Naive thymus-derived CD4-positive, alpha-beta T cell (primary cell): ENCODE results near the gene CDK17. TPM values are rescaled to one million over a fixed set of nuclear protein-coding genes. Genes with fewer than 3 reads are reported as not detected.
"Not testable (repeated sequence)": the region's sequence is repeated elsewhere in the genome, so short reads cannot be mapped to it uniquely, and the experiment has no call there.

Experiments
- ATAC-seq: fragments of 150-1000 bp; cut with Tn5 transposase; 2 replicates; pipeline ENCODE4 v1.10.0; 2021; ENCODE audit warnings: mild to moderate bottlenecking, moderate library complexity
- CTCF ChIA-PET: fragments of 350-600 bp; sonication (Branson Sonifier 250); formaldehyde crosslinking; loops from one replicate; lab custom pipeline; 2021; ENCODE audit warnings: antibody characterized with exemption; lab: Charles Lee
- POLR2A ChIA-PET: fragments of 350-600 bp; sonication (Branson Sonifier 250); formaldehyde crosslinking; loops from one replicate; lab custom pipeline; 2021; ENCODE audit warnings: antibody characterized with exemption, inconsistent platforms; lab: Charles Lee
- DNase-seq, 9 donors: peaks; one replicate each; pipeline versions ENCODE4 v3.0.0 to v3.0.0-alpha.2; 2020 to 2022; ENCODE audit warnings: mixed read lengths in 1 of 9
- H3K27ac ChIP-seq: one replicate; pipeline ENCODE4 v1.7.0; 2013; ENCODE audit warnings: mild to moderate bottlenecking, low read depth, low read length, moderate library complexity
- H3K27me3 ChIP-seq, 2 donors: one replicate each; pipeline ENCODE4 v1.7.0; 2013; ENCODE audit warnings: low read length in 2 of 2, mild to moderate bottlenecking in 2 of 2, moderate library complexity in 2 of 2; ENCODE audit not compliant: control insufficient read depth in 2 of 2, insufficient read depth in 2 of 2
- H3K36me3 ChIP-seq, 3 experiments: 1 replicate in 2 of 3; 2 replicates in 1 of 3; pipeline ENCODE4 v1.7.0; 2013; ENCODE audit warnings: low read length in 3 of 3, mild to moderate bottlenecking in 3 of 3, moderate library complexity in 1 of 3; ENCODE audit not compliant: insufficient read depth in 3 of 3, control insufficient read depth in 2 of 3
- H3K4me1 ChIP-seq, 2 donors: one replicate each; pipeline ENCODE4 v1.7.0; 2013; ENCODE audit warnings: low read length in 2 of 2, mild to moderate bottlenecking in 2 of 2, moderate library complexity in 1 of 2; ENCODE audit not compliant: control insufficient read depth in 2 of 2, insufficient read depth in 2 of 2
- H3K4me3 ChIP-seq: 2 replicates; pipeline ENCODE4 v1.7.0; 2013; ENCODE audit warnings: mild to moderate bottlenecking, low read length
- H3K9me3 ChIP-seq, 3 experiments: 1 replicate in 2 of 3; 2 replicates in 1 of 3; pipeline ENCODE4 v1.7.0; 2013; ENCODE audit warnings: low read length in 3 of 3; ENCODE audit not compliant: control insufficient read depth in 2 of 3
- H3K27ac Mint-ChIP-seq, 9 donors: one replicate each; pipeline ENCODE4 v1.8.0; 2020 to 2022; ENCODE audit warnings: mixed read lengths in 9 of 9, mild to moderate bottlenecking in 8 of 9, moderate library complexity in 5 of 9, inconsistent platforms in 2 of 9
- H3K27me3 Mint-ChIP-seq, 5 donors: one replicate each; pipeline ENCODE4 v1.8.0; 2021 to 2022; ENCODE audit warnings: mixed read lengths in 5 of 5, mild to moderate bottlenecking in 1 of 5
- H3K36me3 Mint-ChIP-seq, 5 donors: one replicate each; pipeline ENCODE4 v1.8.0; 2020 to 2022; ENCODE audit warnings: mixed read lengths in 5 of 5, mild to moderate bottlenecking in 3 of 5, inconsistent platforms in 1 of 5
- H3K4me1 Mint-ChIP-seq, 7 donors: one replicate each; pipeline ENCODE4 v1.8.0; 2020 to 2022; ENCODE audit warnings: mixed read lengths in 7 of 7, mild to moderate bottlenecking in 3 of 7, inconsistent platforms in 1 of 7
- H3K4me3 Mint-ChIP-seq, 10 donors: one replicate each; pipeline ENCODE4 v1.8.0; 2020 to 2022; ENCODE audit warnings: mild to moderate bottlenecking in 10 of 10, mixed read lengths in 10 of 10, moderate library complexity in 6 of 10, inconsistent platforms in 2 of 10
- H3K9me3 Mint-ChIP-seq, 11 donors: one replicate each; pipeline ENCODE4 v1.8.0; 2020 to 2022; ENCODE audit warnings: mixed read lengths in 11 of 11, mild to moderate bottlenecking in 4 of 11, inconsistent platforms in 1 of 11, moderate library complexity in 1 of 11
- intact Hi-C, 2 donors: fragments of 100-400 bp; cut with micrococcal nuclease; formaldehyde crosslinking; loops; one replicate each; pipeline ENCODE4 v1.15.1; 2023
- polyA plus RNA-seq, 2 donors: library from polyadenylated mRNA; unstranded; fragments of 300-500 nt; fragmentation: Illumina TruSeq; gene quantifications; one replicate each; pipeline ENCODE4 v1.2.3, GENCODE V29; 2021
- total RNA-seq, 6 experiments: library from RNA in 5 of 6; stranded (reverse) in 5 of 6; gene quantifications; 1 replicate in 5 of 6; 2 replicates in 1 of 6; pipeline ENCODE4 v1.2.3 and lab custom pipeline; 2021 to 2026

The CDK17 gene
- total and polyA plus RNA-seq, 7 experiments from 2014 or later: 30.0 to 112 (median 67.0) TPM

- Histone ChIP-seq H3K36me3 (no peaks in the 10 kb centered on the region), H3K4me3 (no peak overlapping the region), H3K4me1 (peaks cover 0 to 7% of the 10 kb centered on the region in 2 donors), H3K9me3 (no peaks in the 10 kb centered on the region), H3K27me3 (no peaks in the 10 kb centered on the region), H3K27ac (no peak overlapping the region)
- POLR2A ChIA-PET: interaction anchor here (0.6 to 0.7 kb wide), 2 partner anchors 9 to 66 kb away, joined by 3 to 4 read pairs; no protein-coding TSS in a partner anchor
- ATAC-seq (no peak), DNase-seq (no peak)
- Mint-ChIP-seq H3K4me1 (peaks cover 6 to 51% (median 25%) of the 10 kb centered on the region in 7 donors), H3K9me3 (no peaks in the 10 kb centered on the region), H3K27ac (peak overlapping the region in 3 of 9 donors; percentile 73 to 91 (median 90)), H3K36me3 (peaks cover 0 to 6% (median 0%) of the 10 kb centered on the region in 5 donors), H3K4me3 (peak overlapping the region in 2 of 10 donors; percentile 80 to 83), H3K27me3 (no peaks in the 10 kb centered on the region)
- CTCF ChIA-PET: interaction anchor here (0.6 to 0.7 kb wide), 2 partner anchors 15 to 92 kb away, joined by 3 read pairs; no protein-coding TSS in a partner anchor
- intact Hi-C loops: no loop called here
These were observed 22.0 kb upstream of the CDK17 start for GRCh38 chr12:96422192-96422591.

GRCh38 chr12:96421014-96421413 lies 20.8 kb upstream of the CDK17 start:
- peaks cover 4 to 46% (median 31%) of the 10 kb centered on the region in 7 donors for H3K4me1 Mint-ChIP-seq
- Histone ChIP-seq H3K4me3 (peak overlapping the region; percentile 48), H3K36me3 (no peaks in the 10 kb centered on the region), H3K4me1 (peaks cover 0 to 7% of the 10 kb centered on the region in 2 donors), H3K27ac (peak overlapping the region; percentile 48), H3K9me3 (no peaks in the 10 kb centered on the region), H3K27me3 (no peaks in the 10 kb centered on the region)
- intact Hi-C loops: loop anchor here in 1 of 2 donors (1.0 kb wide), 4 partner anchors 13 to 95 kb away; no protein-coding TSS in a partner anchor
- peak overlapping the region; percentile 73 to 99 (median 91) for H3K27ac Mint-ChIP-seq
- H3K4me3 Mint-ChIP-seq: peak overlapping the region; percentile 68 to 86 (median 82)
- H3K36me3 Mint-ChIP-seq: peaks cover 0 to 7% (median 0%) of the 10 kb centered on the region in 5 donors
- ATAC-seq (peak; percentile 53), DNase-seq (peak in 5 of 9 donors; percentile 13 to 32 (median 24))
- no peaks in the 10 kb centered on the region for H3K9me3 Mint-ChIP-seq
- CTCF ChIA-PET: interaction anchor here (0.8 kb wide), 1 partner anchor 13 kb away, joined by 3 read pairs; no protein-coding TSS in a partner anchor
- POLR2A ChIA-PET: interaction anchor here (1.3 kb wide), 1 partner anchor 20 kb away, joined by 8 read pairs; the partner anchor contains the start of gene CDK17
- H3K27me3 Mint-ChIP-seq: no peaks in the 10 kb centered on the region

- no peaks in the 10 kb centered on the region for H3K27me3 ChIP-seq
- H3K36me3 Mint-ChIP-seq: peaks cover 0 to 7% (median 0%) of the 10 kb centered on the region in 5 donors
- CTCF ChIA-PET: interaction anchor here (1.0 kb wide), 1 partner anchor 41 kb away, joined by 3 read pairs; no protein-coding TSS in a partner anchor
- intact Hi-C loops: no loop called here
- peak overlapping the region; percentile 48 for H3K4me3 ChIP-seq
- H3K36me3 ChIP-seq: no peaks in the 10 kb centered on the region
- H3K4me1 ChIP-seq: peaks cover 0 to 7% of the 10 kb centered on the region in 2 donors
- POLR2A ChIA-PET: interaction anchor here (1.3 kb wide), 1 partner anchor 19 kb away, joined by 8 read pairs; the partner anchor contains the start of gene CDK17
- H3K9me3 ChIP-seq: no peaks in the 10 kb centered on the region
- H3K27ac Mint-ChIP-seq: peak overlapping the region in 8 of 9 donors; percentile 73 to 99 (median 90)
- no peak for ATAC-seq
- no peak for DNase-seq
- peaks cover 0 to 42% (median 29%) of the 10 kb centered on the region in 7 donors for H3K4me1 Mint-ChIP-seq
- no peak overlapping the region for H3K27ac ChIP-seq
- no peaks in the 10 kb centered on the region for H3K9me3 Mint-ChIP-seq
- no peaks in the 10 kb centered on the region for H3K27me3 Mint-ChIP-seq
- peak overlapping the region in 7 of 10 donors; percentile 68 to 86 (median 81) for H3K4me3 Mint-ChIP-seq
These were observed 20.1 kb upstream of the CDK17 start for GRCh38 chr12:96420277-96420835.

GRCh38 chr12:96419576-96420276 lies 19.5 kb upstream of the CDK17 start:
- H3K9me3 ChIP-seq: no peaks in the 10 kb centered on the region
- no peaks in the 10 kb centered on the region for H3K36me3 ChIP-seq
- ChIA-PET POLR2A (interaction anchor here (0.6 kb wide), 1 partner anchor 71 kb away, joined by 3 read pairs; no protein-coding TSS in a partner anchor), CTCF (interaction anchor here (1.0 to 1.2 kb wide), 2 partner anchors 40 to 41 kb away, joined by 3 read pairs; no protein-coding TSS in a partner anchor)
- no peaks in the 10 kb centered on the region for H3K27me3 ChIP-seq
- H3K27me3 Mint-ChIP-seq: no peaks in the 10 kb centered on the region
- H3K27ac ChIP-seq: no peak overlapping the region
- ATAC-seq (no peak), DNase-seq (no peak)
- peak overlapping the region in 1 of 10 donors; percentile 83 for H3K4me3 Mint-ChIP-seq
- peaks cover 0 to 4% (median 0%) of the 10 kb centered on the region in 5 donors for H3K36me3 Mint-ChIP-seq
- intact Hi-C loops: loop anchor here in 1 of 2 donors (2.0 kb wide), 1 partner anchor 25 kb away; no protein-coding TSS in a partner anchor
- peaks cover 0 to 42% (median 25%) of the 10 kb centered on the region in 7 donors for H3K4me1 Mint-ChIP-seq
- H3K4me1 ChIP-seq: peaks cover 0 to 7% of the 10 kb centered on the region in 2 donors
- H3K27ac Mint-ChIP-seq: peak overlapping the region; percentile 32 to 92 (median 73)
- no peaks in the 10 kb centered on the region for H3K9me3 Mint-ChIP-seq
- no peak overlapping the region for H3K4me3 ChIP-seq

GRCh38 chr12:96417688-96418087 lies 17.4 kb upstream of the CDK17 start:
- ATAC-seq, H3K4me3 ChIP-seq, H3K9me3 Mint-ChIP-seq, H3K36me3 ChIP-seq, H3K27me3 ChIP-seq, H3K4me1 ChIP-seq, H3K36me3 Mint-ChIP-seq, H3K27ac ChIP-seq, DNase-seq, H3K27me3 Mint-ChIP-seq, H3K9me3 ChIP-seq, H3K4me3 Mint-ChIP-seq: not testable (repeated sequence)
- H3K4me1 Mint-ChIP-seq: peaks cover 0 to 44% (median 25%) of the 10 kb centered on the region in 7 donors
- intact Hi-C loops: loop anchor here in 1 of 2 donors (2.0 kb wide), 1 partner anchor 27 kb away; no protein-coding TSS in a partner anchor
- CTCF ChIA-PET: interaction anchor here (0.5 to 1.1 kb wide), 2 partner anchors 114 to 356 kb away, joined by 3 to 4 read pairs; no protein-coding TSS in a partner anchor
- POLR2A ChIA-PET: interaction anchor here (0.7 to 1.1 kb wide), 2 partner anchors 29 to 119 kb away, joined by 3 read pairs; no protein-coding TSS in a partner anchor
- peak overlapping the region in 1 of 9 donors; percentile 70 for H3K27ac Mint-ChIP-seq
